Neural cell (in vitro differentiated cells): ENCODE data around the gene IL1RAPL2. TPM values are rescaled to one million over a fixed set of nuclear protein-coding genes. Genes with fewer than 3 reads are reported as not detected.

ENCODE experiments used
- H2AFZ ChIP-seq: fragments of 200-600, 300-800 bp; sonication (generic), shearing (Covaris generic); 2 replicates; pipeline ENCODE4 v1.6.0; 2014; ENCODE audit warnings: low read depth, mild to moderate bottlenecking, antibody characterized with exemption, low read length, moderate library complexity
- H3F3A ChIP-seq: fragments of 200-600 bp; shearing (Covaris generic); 2 replicates; pipeline ENCODE4 v1.6.1; 2016; ENCODE audit warnings: mild to moderate bottlenecking, moderate library complexity, mixed read lengths, antibody characterized with exemption, low read length; ENCODE audit not compliant: insufficient read depth, poor library complexity, severe bottlenecking
- H3K27ac ChIP-seq: fragments of 200-600, 300-800 bp; sonication (generic), shearing (Covaris generic); 2 replicates; pipeline ENCODE4 v1.5.1; 2014; ENCODE audit warnings: mild to moderate bottlenecking, low read length, moderate library complexity
- H3K27me3 ChIP-seq: fragments of 300-800, 200-600 bp; sonication (generic), shearing (Covaris generic); 2 replicates; pipeline ENCODE4 v1.6.0; 2014; ENCODE audit warnings: mild to moderate bottlenecking, low read depth, low read length, moderate library complexity; ENCODE audit not compliant: insufficient read depth
- H3K36me3 ChIP-seq: fragments of 300-800, 200-600 bp; sonication (generic), shearing (Covaris generic); 2 replicates; pipeline ENCODE4 v1.5.1; 2014; ENCODE audit warnings: mild to moderate bottlenecking, antibody characterized with exemption, low read length, moderate library complexity; ENCODE audit not compliant: insufficient read depth
- H3K4me2 ChIP-seq: fragments of 300-800, 200-600 bp; sonication (generic), shearing (Covaris generic); 2 replicates; pipeline ENCODE4 v1.6.0; 2014; ENCODE audit warnings: mild to moderate bottlenecking, low read length
- H3K4me3 ChIP-seq: fragments of 300-800, 200-600 bp; sonication (generic), shearing (Covaris generic); 2 replicates; pipeline ENCODE4 v1.5.1; 2014; ENCODE audit warnings: mild to moderate bottlenecking, low read length, moderate library complexity
- H3K79me2 ChIP-seq: fragments of 200-600 bp; shearing (Covaris generic); replicated peaks from 2 replicates; pipeline ENCODE4 v1.6.0; 2014; ENCODE audit warnings: mild to moderate bottlenecking, low read length, moderate library complexity; ENCODE audit not compliant: insufficient read depth
- H3K9ac ChIP-seq: fragments of 300-800, 200-600 bp; sonication (generic), shearing (Covaris generic); 2 replicates; pipeline ENCODE4 v1.6.1; 2016; ENCODE audit warnings: mild to moderate bottlenecking, low read length, mixed read lengths
- H3K9me2 ChIP-seq: fragments of 200-600 bp; shearing (Covaris generic); 2 replicates; pipeline ENCODE4 v1.6.1; 2016; ENCODE audit warnings: mild to moderate bottlenecking, low read length, mixed read lengths; ENCODE audit not compliant: insufficient read depth
- H3K9me3 ChIP-seq: fragments of 200-600, 300-800 bp; sonication (generic), shearing (Covaris generic); 2 replicates; pipeline ENCODE4 v1.6.1; 2016; ENCODE audit warnings: mild to moderate bottlenecking, mixed run types, low read length, moderate library complexity, mixed read lengths
- H4K20me1 ChIP-seq: fragments of 200-600 bp; shearing (Covaris generic); 2 replicates; pipeline ENCODE4 v1.6.1; 2016; ENCODE audit warnings: mild to moderate bottlenecking, mixed run types; ENCODE audit not compliant: insufficient read depth
- EP300 ChIP-seq: fragments of 450-650 bp; conservative IDR thresholded peaks from 2 replicates; pipeline ENCODE4 v1.6.1; 2014; ENCODE audit warnings: antibody characterized with exemption, mild to moderate bottlenecking, moderate library complexity; ENCODE audit not compliant: poor library complexity, severe bottlenecking
- EZH2 ChIP-seq: fragments of 200-600, 300-800 bp; shearing (Covaris generic), sonication (generic); IDR thresholded peaks from 2 replicates; pipeline ENCODE4 v1.6.1; 2014; ENCODE audit warnings: antibody characterized with exemption, low read length, borderline replicate concordance, mild to moderate bottlenecking; ENCODE audit not compliant: insufficient read depth, poor library complexity, severe bottlenecking
- MXI1 ChIP-seq: fragments of 450-650 bp; conservative IDR thresholded peaks from 2 replicates; pipeline ENCODE4 v1.6.1; 2014; ENCODE audit warnings: antibody characterized with exemption, mild to moderate bottlenecking; ENCODE audit not compliant: poor library complexity, severe bottlenecking
- POLR2AphosphoS5 ChIP-seq: IDR thresholded peaks from 2 replicates; pipeline ENCODE4 v1.6.1; 2012
- RAD21 ChIP-seq: fragments of 450-650 bp; conservative IDR thresholded peaks from 2 replicates; pipeline ENCODE4 v1.6.1; 2014; ENCODE audit warnings: antibody characterized with exemption, mild to moderate bottlenecking, moderate library complexity
- SMC3 ChIP-seq: fragments of 450-650 bp; conservative IDR thresholded peaks from 2 replicates; pipeline ENCODE4 v1.6.1; 2014; ENCODE audit warnings: antibody characterized with exemption, mild to moderate bottlenecking, moderate library complexity; ENCODE audit not compliant: poor library complexity
- TAF1 ChIP-seq: IDR thresholded peaks from 2 replicates; pipeline ENCODE4 v1.6.1; 2012; ENCODE audit warnings: low read depth
- polyA plus RNA-seq: library from polyadenylated mRNA; depleted of rRNA; stranded (reverse); fragments of >200 nt; gene quantifications from 2 replicates; pipeline ENCODE4 v1.2.3, GENCODE V29; 2014
- TF ChIP-seq, protein P1 (sequence below): IDR thresholded peaks from 2 replicates; pipeline ENCODE4 v1.6.1; 2012; ENCODE audit warnings: borderline replicate concordance
- TF ChIP-seq, protein P2 (sequence below): fragments of 450-650 bp; IDR thresholded peaks from 2 replicates; pipeline ENCODE4 v1.5.1; 2014; ENCODE audit warnings: antibody characterized with exemption, mild to moderate bottlenecking, moderate library complexity; ENCODE audit not compliant: poor library complexity, severe bottlenecking

The IL1RAPL2 gene
- polyA plus RNA-seq, 1 donor from 2014 or later, result not detected

DNA sequence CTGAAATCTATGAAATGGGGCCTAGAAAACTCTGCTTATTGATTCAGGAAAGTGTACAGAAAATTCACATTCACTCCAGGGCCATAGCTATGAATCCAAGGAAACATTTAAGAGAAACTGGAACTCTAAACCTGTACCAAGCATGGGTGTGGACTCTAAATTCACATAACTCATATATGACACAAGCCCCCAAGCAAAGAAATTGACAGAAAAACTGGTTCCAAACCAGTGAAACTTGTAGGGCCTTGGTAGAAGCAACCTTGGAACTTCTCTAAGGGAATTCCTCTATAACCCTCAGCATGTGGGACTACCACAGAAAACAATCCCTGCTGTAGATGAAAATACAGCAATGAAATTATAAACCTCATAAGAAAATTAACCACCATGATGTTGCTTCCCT is 1149.7 kb downstream of the IL1RAPL2 start:
- Histone ChIP-seq H3F3A (no peaks in the 10 kb centered on the region), H3K4me2 (no peak overlapping the region), H3K27me3 (no peaks in the 10 kb centered on the region), H4K20me1 (no peaks in the 10 kb centered on the region), H2AFZ (no peak overlapping the region), H3K27ac (no peak overlapping the region), H3K36me3 (no peaks in the 10 kb centered on the region), H3K4me3 (no peak overlapping the region), H3K9ac (no peak overlapping the region), H3K9me2 (no peaks in the 10 kb centered on the region), H3K79me2 (no peaks in the 10 kb centered on the region), H3K9me3 (no peaks in the 10 kb centered on the region)
- TF ChIP-seq TAF1, result no peak
- TF ChIP-seq EP300, result no peak
- TF ChIP-seq MXI1, result no peak

DNA sequence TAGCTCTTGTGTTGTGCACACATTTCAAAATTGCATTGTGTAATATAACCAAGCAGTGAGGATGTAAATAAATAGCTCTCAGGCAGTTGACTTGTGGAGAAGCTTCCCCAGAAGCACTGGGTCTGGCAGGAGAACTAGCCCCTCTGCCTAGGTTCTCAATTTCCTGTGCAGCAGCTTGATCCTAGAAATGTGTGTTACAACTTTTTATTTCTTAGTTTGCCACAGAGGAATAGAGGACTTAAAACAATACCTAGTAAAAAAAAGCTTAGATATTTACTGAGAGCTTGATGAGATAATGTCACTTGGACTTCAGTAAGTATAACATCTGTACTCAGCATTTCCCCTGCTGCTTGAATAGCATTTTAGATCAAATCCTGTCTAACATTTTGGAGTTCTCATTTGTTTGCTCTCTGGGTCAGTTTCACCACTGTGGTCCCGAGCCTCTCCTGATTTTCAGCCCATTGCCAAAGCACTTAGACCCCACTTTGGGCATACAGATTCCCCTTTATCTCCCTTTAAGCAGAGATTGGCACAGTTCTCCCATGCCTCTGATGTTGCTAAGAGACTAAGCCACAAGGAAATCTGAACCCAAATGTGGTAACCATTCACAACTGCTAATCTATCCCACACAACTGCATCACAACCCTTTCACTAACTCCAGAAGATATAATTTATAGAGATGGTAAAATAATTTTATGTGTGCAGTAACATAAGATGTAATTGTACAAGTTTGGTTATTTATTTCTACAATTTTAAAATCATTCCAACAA is 1158.2 kb downstream of the IL1RAPL2 start:
- Histone ChIP-seq H3K27ac (no peak overlapping the region), H3K9ac (no peak overlapping the region), H4K20me1 (no peaks in the 10 kb centered on the region), H3K4me3 (no peak overlapping the region), H3F3A (no peaks in the 10 kb centered on the region), H3K4me2 (no peak overlapping the region), H3K9me2 (no peaks in the 10 kb centered on the region), H3K9me3 (no peaks in the 10 kb centered on the region), H3K36me3 (no peaks in the 10 kb centered on the region), H3K27me3 (no peaks in the 10 kb centered on the region), H3K79me2 (no peaks in the 10 kb centered on the region), H2AFZ (no peak overlapping the region)
- no peak for TF ChIP-seq SMC3
- no peak for TF ChIP-seq EP300
- no peak for TF ChIP-seq MXI1
- TF ChIP-seq, protein P1, sequence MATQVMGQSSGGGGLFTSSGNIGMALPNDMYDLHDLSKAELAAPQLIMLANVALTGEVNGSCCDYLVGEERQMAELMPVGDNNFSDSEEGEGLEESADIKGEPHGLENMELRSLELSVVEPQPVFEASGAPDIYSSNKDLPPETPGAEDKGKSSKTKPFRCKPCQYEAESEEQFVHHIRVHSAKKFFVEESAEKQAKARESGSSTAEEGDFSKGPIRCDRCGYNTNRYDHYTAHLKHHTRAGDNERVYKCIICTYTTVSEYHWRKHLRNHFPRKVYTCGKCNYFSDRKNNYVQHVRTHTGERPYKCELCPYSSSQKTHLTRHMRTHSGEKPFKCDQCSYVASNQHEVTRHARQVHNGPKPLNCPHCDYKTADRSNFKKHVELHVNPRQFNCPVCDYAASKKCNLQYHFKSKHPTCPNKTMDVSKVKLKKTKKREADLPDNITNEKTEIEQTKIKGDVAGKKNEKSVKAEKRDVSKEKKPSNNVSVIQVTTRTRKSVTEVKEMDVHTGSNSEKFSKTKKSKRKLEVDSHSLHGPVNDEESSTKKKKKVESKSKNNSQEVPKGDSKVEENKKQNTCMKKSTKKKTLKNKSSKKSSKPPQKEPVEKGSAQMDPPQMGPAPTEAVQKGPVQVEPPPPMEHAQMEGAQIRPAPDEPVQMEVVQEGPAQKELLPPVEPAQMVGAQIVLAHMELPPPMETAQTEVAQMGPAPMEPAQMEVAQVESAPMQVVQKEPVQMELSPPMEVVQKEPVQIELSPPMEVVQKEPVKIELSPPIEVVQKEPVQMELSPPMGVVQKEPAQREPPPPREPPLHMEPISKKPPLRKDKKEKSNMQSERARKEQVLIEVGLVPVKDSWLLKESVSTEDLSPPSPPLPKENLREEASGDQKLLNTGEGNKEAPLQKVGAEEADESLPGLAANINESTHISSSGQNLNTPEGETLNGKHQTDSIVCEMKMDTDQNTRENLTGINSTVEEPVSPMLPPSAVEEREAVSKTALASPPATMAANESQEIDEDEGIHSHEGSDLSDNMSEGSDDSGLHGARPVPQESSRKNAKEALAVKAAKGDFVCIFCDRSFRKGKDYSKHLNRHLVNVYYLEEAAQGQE, result no peak
- TF ChIP-seq EZH2, result no peak
- TF ChIP-seq TAF1, result no peak
- no peak for TF ChIP-seq RAD21
- TF ChIP-seq, protein P2, sequence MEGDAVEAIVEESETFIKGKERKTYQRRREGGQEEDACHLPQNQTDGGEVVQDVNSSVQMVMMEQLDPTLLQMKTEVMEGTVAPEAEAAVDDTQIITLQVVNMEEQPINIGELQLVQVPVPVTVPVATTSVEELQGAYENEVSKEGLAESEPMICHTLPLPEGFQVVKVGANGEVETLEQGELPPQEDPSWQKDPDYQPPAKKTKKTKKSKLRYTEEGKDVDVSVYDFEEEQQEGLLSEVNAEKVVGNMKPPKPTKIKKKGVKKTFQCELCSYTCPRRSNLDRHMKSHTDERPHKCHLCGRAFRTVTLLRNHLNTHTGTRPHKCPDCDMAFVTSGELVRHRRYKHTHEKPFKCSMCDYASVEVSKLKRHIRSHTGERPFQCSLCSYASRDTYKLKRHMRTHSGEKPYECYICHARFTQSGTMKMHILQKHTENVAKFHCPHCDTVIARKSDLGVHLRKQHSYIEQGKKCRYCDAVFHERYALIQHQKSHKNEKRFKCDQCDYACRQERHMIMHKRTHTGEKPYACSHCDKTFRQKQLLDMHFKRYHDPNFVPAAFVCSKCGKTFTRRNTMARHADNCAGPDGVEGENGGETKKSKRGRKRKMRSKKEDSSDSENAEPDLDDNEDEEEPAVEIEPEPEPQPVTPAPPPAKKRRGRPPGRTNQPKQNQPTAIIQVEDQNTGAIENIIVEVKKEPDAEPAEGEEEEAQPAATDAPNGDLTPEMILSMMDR, result no peak

DNA sequence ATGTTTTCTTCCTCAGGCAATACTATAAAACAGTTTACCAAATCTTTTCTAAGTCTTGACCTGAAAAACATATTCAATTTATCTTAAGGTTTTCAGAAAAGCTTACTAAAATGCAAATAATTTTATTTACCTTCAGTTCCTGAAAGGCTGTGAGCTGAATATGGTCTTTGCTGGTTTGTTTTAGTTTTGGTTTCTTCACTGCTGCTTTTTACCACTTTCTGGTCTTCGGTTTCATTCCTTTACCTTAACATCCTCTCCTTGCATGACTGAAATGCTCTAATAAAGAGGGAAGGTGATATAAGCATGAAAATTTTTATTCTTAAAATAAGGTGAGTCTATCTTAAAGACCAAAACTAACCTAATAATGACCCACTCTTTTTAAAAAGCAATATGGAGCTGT is 1159.2 kb downstream of the IL1RAPL2 start:
- Histone ChIP-seq H3K9ac (no peak overlapping the region), H3F3A (no peaks in the 10 kb centered on the region), H3K27me3 (no peaks in the 10 kb centered on the region), H3K9me2 (no peaks in the 10 kb centered on the region), H3K9me3 (no peaks in the 10 kb centered on the region), H3K4me3 (no peak overlapping the region), H3K27ac (no peak overlapping the region), H4K20me1 (no peaks in the 10 kb centered on the region), H3K79me2 (no peaks in the 10 kb centered on the region), H2AFZ (no peak overlapping the region), H3K36me3 (no peaks in the 10 kb centered on the region), H3K4me2 (no peak overlapping the region)
- TF ChIP-seq EZH2 (no peak), SMC3 (no peak), POLR2AphosphoS5 (no peak), MXI1 (no peak), EP300 (no peak), TAF1 (no peak), RAD21 (no peak)
- TF ChIP-seq, protein P1, result no peak
- TF ChIP-seq, protein P2, result no peak
